GM23248 (cell line): ENCODE results near the gene CFAP73. TPM values are rescaled to one million over a fixed set of nuclear protein-coding genes. Genes with fewer than 3 reads are reported as not detected.

Source experiments
- DNase-seq: peaks from one replicate; pipeline ENCODE4 v3.0.0-alpha.2; 2015
- H2AFZ ChIP-seq: fragments of 200-600 bp; sonication (generic); 2 replicates; pipeline ENCODE4 v1.6.1; 2016; ENCODE audit warnings: antibody characterized with exemption
- H3F3A ChIP-seq: fragments of 200-600 bp; sonication (generic); 2 replicates; pipeline ENCODE4 v1.6.1; 2016; ENCODE audit warnings: mild to moderate bottlenecking, antibody characterized with exemption, mixed run types; ENCODE audit not compliant: insufficient read depth
- H3K27ac ChIP-seq: fragments of 200-600 bp; sonication (generic); 2 replicates; pipeline ENCODE4 v1.5.1; 2016; ENCODE audit warnings: mild to moderate bottlenecking
- H3K27me3 ChIP-seq: fragments of 200-600 bp; sonication (generic); replicated peaks from 2 replicates; pipeline ENCODE4 v1.6.1; 2016; ENCODE audit warnings: mild to moderate bottlenecking; ENCODE audit not compliant: insufficient read depth
- H3K36me3 ChIP-seq: fragments of 200-600 bp; sonication (generic); 2 replicates; pipeline ENCODE4 v1.6.1; 2016; ENCODE audit warnings: low read depth, mild to moderate bottlenecking
- H3K4me1 ChIP-seq: fragments of 200-600 bp; sonication (generic); 2 replicates; pipeline ENCODE4 v1.6.1; 2016; ENCODE audit warnings: mild to moderate bottlenecking; ENCODE audit not compliant: insufficient read depth
- H3K4me2 ChIP-seq: fragments of 200-600 bp; sonication (generic); one replicate; pipeline ENCODE4 v1.6.1; 2016; ENCODE audit warnings: mild to moderate bottlenecking; ENCODE audit not compliant: unreplicated experiment
- H3K4me3 ChIP-seq: fragments of 200-600 bp; sonication (generic); 2 replicates; pipeline ENCODE4 v1.5.1; 2016; ENCODE audit warnings: mild to moderate bottlenecking
- H3K79me2 ChIP-seq: fragments of 200-600 bp; sonication (generic); 2 replicates; pipeline ENCODE4 v1.6.1; 2016; ENCODE audit warnings: mild to moderate bottlenecking; ENCODE audit not compliant: insufficient read depth
- H3K9ac ChIP-seq: fragments of 200-600 bp; sonication (generic); 2 replicates; pipeline ENCODE4 v1.6.1; 2016; ENCODE audit warnings: mild to moderate bottlenecking
- H3K9me2 ChIP-seq: fragments of 200-600 bp; sonication (generic); 2 replicates; pipeline ENCODE4 v1.6.1; 2016; ENCODE audit warnings: mixed run types, mild to moderate bottlenecking, moderate library complexity; ENCODE audit not compliant: insufficient read depth
- H3K9me3 ChIP-seq: fragments of 200-600 bp; sonication (generic); one replicate; pipeline ENCODE4 v1.6.1; 2017; ENCODE audit warnings: low read depth
- H4K20me1 ChIP-seq: fragments of 200-600 bp; sonication (generic); 2 replicates; pipeline ENCODE4 v1.6.0; 2016; ENCODE audit not compliant: insufficient read depth
- EZH2 ChIP-seq: fragments of 200-600 bp; sonication (generic); IDR thresholded peaks from 2 replicates; pipeline ENCODE4 v1.6.1; 2018; ENCODE audit warnings: antibody characterized with exemption, mild to moderate bottlenecking; ENCODE audit not compliant: insufficient read depth, poor library complexity, severe bottlenecking
- EZH2phosphoT487 ChIP-seq: fragments of 200-600 bp; sonication (generic); IDR thresholded peaks from 2 replicates; pipeline ENCODE4 v1.6.1; 2018; ENCODE audit warnings: antibody characterized with exemption, moderate library complexity, mild to moderate bottlenecking, low read depth; ENCODE audit not compliant: insufficient read depth
- WGBS, 2 experiments: methylation state at CpG; one replicate each; pipeline ENCODE4 v1.1.6; 2015 to 2017; ENCODE audit warnings: low lambda C conversion rate in 2 of 2, low coverage in 1 of 2; ENCODE audit errors: missing lambda C conversion rate in 2 of 2; 5-methylcytosine and 5-hydroxymethylcytosine counted together
- in situ Hi-C: fragments of 300-500 bp; cut with MboI; formaldehyde crosslinking; loops from 2 replicates; pipeline ENCODE4 v1.15.0; 2020
- polyA plus RNA-seq: library from polyadenylated mRNA; unstranded; fragments of >200 nt; fragmentation: Nextera tagmentation; extraction: Ambion mirVana; gene quantifications from 2 replicates; pipeline ENCODE4 v1.2.1, GENCODE V29; 2016
- total RNA-seq: library from RNA; depleted of rRNA; stranded (reverse); fragments of >200 nt; shearing (Covaris generic); gene quantifications from 2 replicates; pipeline ENCODE4 v1.2.3, GENCODE V29; 2014

Gene CFAP73
- total and polyA plus RNA-seq, 2 experiments from 2014 or later = not detected

- in situ Hi-C loops = loop anchor here (10.0 kb wide), 2 partner anchors 230 to 720 kb away; partner anchors contain the start of gene SDSL
- peaks cover 35% of the 10 kb centered on the region for H3F3A ChIP-seq
- WGBS, 2 experiments = 52% methylated on average over 4 of the region's 4 CpGs
- peak; percentile 75 for DNase-seq
- TF ChIP-seq EZH2phosphoT487 = no peak
- TF ChIP-seq EZH2 = no peak
- no peaks in the 10 kb centered on the region for H4K20me1 ChIP-seq
- H3K27ac ChIP-seq = peak overlapping the region; percentile 82
- H3K4me2 ChIP-seq = peak overlapping the region; percentile 26
- no peak overlapping the region for H3K4me3 ChIP-seq
- H3K79me2 ChIP-seq = no peaks in the 10 kb centered on the region
- 0 out of 2 replicates have a peak, but pooled peaks cover 6% of the 10 kb centered on the region for H3K36me3 ChIP-seq
- H2AFZ ChIP-seq = peak overlapping the region; percentile 22; the same call in 1 of the 2 replicates
- peak overlapping the region; percentile 52 for H3K9ac ChIP-seq
- H3K9me3 ChIP-seq = no peaks in the 10 kb centered on the region
- H3K9me2 ChIP-seq = no peaks in the 10 kb centered on the region
- H3K27me3 ChIP-seq = no peaks in the 10 kb centered on the region
- H3K4me1 ChIP-seq = peaks cover 22% of the 10 kb centered on the region
These were observed 45.5 kb downstream of the CFAP73 start for GRCh38 chr12:113194971-113195391.

- no peak overlapping the region for H3K4me2 ChIP-seq
- DNase-seq = no peak
- H3K27ac ChIP-seq = no peak overlapping the region
- peaks cover 22% of the 10 kb centered on the region for H3K4me1 ChIP-seq
- no peak for TF ChIP-seq EZH2
- no peak for TF ChIP-seq EZH2phosphoT487
- no peaks in the 10 kb centered on the region for H3K9me2 ChIP-seq
- 94 to 97% methylated on average over 13 of the region's 13 CpGs for WGBS, 2 experiments
- H3K4me3 ChIP-seq = no peak overlapping the region
- H2AFZ ChIP-seq = no peak overlapping the region
- peaks cover 35% of the 10 kb centered on the region for H3F3A ChIP-seq
- in situ Hi-C loops = loop anchor here (10.0 kb wide), 2 partner anchors 229 to 719 kb away; partner anchors contain the start of gene SDSL
- H4K20me1 ChIP-seq = no peaks in the 10 kb centered on the region
- H3K79me2 ChIP-seq = no peaks in the 10 kb centered on the region
- H3K9ac ChIP-seq = no peak overlapping the region
- H3K27me3 ChIP-seq = no peaks in the 10 kb centered on the region
- H3K9me3 ChIP-seq = no peaks in the 10 kb centered on the region
- 0 out of 2 replicates have a peak, but pooled peaks cover 6% of the 10 kb centered on the region for H3K36me3 ChIP-seq
These were observed 46.1 kb downstream of the CFAP73 start for GRCh38 chr12:113195598-113195997.

- Histone ChIP-seq H3K9me3 (no peaks in the 10 kb centered on the region), H4K20me1 (no peaks in the 10 kb centered on the region), H3K4me3 (no peak overlapping the region), H3K79me2 (no peaks in the 10 kb centered on the region), H3F3A (peaks cover 35% of the 10 kb centered on the region), H3K27me3 (no peaks in the 10 kb centered on the region), H3K36me3 (0 out of 2 replicates have a peak, but pooled peaks cover 6% of the 10 kb centered on the region), H3K27ac (no peak overlapping the region), H3K9ac (no peak overlapping the region), H3K4me2 (no peak overlapping the region), H3K9me2 (no peaks in the 10 kb centered on the region), H3K4me1 (peaks cover 22% of the 10 kb centered on the region), H2AFZ (no peak overlapping the region)
- DNase-seq = no peak
- 76 to 82% methylated on average over 6 to 7 of the region's 7 CpGs for WGBS, 2 experiments
- TF ChIP-seq EZH2 = no peak
- TF ChIP-seq EZH2phosphoT487 = no peak
- in situ Hi-C loops = loop anchor here (10.0 kb wide), 2 partner anchors 228 to 718 kb away; partner anchors contain the start of gene SDSL
These were observed 47.1 kb downstream of the CFAP73 start for GRCh38 chr12:113196582-113196981.

GRCh38 chr12:113196990-113197389, 47.5 kb downstream of the CFAP73 start:
- H3K27me3 ChIP-seq = no peaks in the 10 kb centered on the region
- no peak overlapping the region for H3K9ac ChIP-seq
- peaks cover 22% of the 10 kb centered on the region for H3K4me1 ChIP-seq
- H3K4me2 ChIP-seq = no peak overlapping the region
- DNase-seq = peak; percentile 89
- no peaks in the 10 kb centered on the region for H3K79me2 ChIP-seq
- TF ChIP-seq EZH2phosphoT487 (no peak), EZH2 (no peak)
- 4 to 8% methylated on average over 4 of the region's 4 CpGs for WGBS, 2 experiments
- H2AFZ ChIP-seq = no peak overlapping the region
- H3F3A ChIP-seq = peaks cover 33% of the 10 kb centered on the region
- H4K20me1 ChIP-seq = no peaks in the 10 kb centered on the region
- H3K4me3 ChIP-seq = no peak overlapping the region
- H3K9me3 ChIP-seq = no peaks in the 10 kb centered on the region
- H3K27ac ChIP-seq = no peak overlapping the region
- in situ Hi-C loops = loop anchor here (10.0 kb wide), 2 partner anchors 228 to 718 kb away; partner anchors contain the start of gene SDSL
- 0 out of 2 replicates have a peak, but pooled peaks cover 6% of the 10 kb centered on the region for H3K36me3 ChIP-seq
- no peaks in the 10 kb centered on the region for H3K9me2 ChIP-seq
